Measurements from ENCODE around the gene ZNF562. TPM values are rescaled to one million over a fixed set of nuclear protein-coding genes. Genes with fewer than 3 reads are reported as not detected.
"Not testable (repeated sequence)": the region's sequence is repeated elsewhere in the genome, so short reads cannot be mapped to it uniquely, and the experiment has no call there.

Gene ZNF562
- total RNA-seq, 4 donors from 2014 or later: 22.8 to 30.3 (median 27.2) TPM

DNA sequence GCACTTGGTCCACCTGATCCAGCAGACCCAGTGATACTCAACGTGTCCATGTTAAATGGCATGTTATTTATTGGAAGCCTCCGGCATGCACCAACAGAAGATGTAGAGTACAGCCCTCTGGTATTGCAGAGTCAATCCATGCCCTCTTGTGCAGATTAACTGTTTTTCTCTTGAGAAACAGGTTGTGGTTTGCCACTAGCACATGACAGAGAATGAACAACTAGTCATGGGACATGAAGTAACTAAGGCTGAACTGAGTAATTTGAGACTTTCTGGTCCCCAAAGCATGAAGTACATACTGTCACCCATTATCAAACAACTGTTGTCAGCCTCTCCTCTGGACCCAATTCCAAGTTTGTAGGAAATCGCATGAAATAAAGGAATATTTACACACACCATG lies 3.2 kb downstream of the ZNF562 start:
- H3K4me1 ChIP-seq: peaks cover 12 to 23% (median 13%) of the 10 kb centered on the region in 4 donors
- peaks cover 0 to 22% (median 8%) of the 10 kb centered on the region in 4 donors for H3K36me3 ChIP-seq
- H3K27ac ChIP-seq (replicated peaks in 1 of 4): no peak overlapping the region
- WGBS: 95% methylated on average over 3 of the region's 3 CpGs
- no peak for DNase-seq (ENCODE audit: extremely low spot score)
- H3K27me3 ChIP-seq: no peaks in the 10 kb centered on the region
- H3K9me3 ChIP-seq: peaks cover 4 to 29% (median 20%) of the 10 kb centered on the region in 4 donors
- no peak overlapping the region for H3K4me3 ChIP-seq
- TF ChIP-seq, protein P1, sequence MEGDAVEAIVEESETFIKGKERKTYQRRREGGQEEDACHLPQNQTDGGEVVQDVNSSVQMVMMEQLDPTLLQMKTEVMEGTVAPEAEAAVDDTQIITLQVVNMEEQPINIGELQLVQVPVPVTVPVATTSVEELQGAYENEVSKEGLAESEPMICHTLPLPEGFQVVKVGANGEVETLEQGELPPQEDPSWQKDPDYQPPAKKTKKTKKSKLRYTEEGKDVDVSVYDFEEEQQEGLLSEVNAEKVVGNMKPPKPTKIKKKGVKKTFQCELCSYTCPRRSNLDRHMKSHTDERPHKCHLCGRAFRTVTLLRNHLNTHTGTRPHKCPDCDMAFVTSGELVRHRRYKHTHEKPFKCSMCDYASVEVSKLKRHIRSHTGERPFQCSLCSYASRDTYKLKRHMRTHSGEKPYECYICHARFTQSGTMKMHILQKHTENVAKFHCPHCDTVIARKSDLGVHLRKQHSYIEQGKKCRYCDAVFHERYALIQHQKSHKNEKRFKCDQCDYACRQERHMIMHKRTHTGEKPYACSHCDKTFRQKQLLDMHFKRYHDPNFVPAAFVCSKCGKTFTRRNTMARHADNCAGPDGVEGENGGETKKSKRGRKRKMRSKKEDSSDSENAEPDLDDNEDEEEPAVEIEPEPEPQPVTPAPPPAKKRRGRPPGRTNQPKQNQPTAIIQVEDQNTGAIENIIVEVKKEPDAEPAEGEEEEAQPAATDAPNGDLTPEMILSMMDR (IDR thresholded peaks at IDR 0.05): no peak
- no peak for TF ChIP-seq EP300 (IDR thresholded peaks at IDR 0.05)
- no peak for TF ChIP-seq POLR2A (IDR thresholded peaks at IDR 0.05; ENCODE audit: low read depth)
- TF ChIP-seq POLR2AphosphoS5 (IDR thresholded peaks at IDR 0.05): no peak
- intact Hi-C loops (cut with DNase I): loop anchor here (5.0 kb wide), 2 partner anchors 49 to 96 kb away; partner anchors contain the start of genes ZNF561 and ZNF846

GRCh38 chr19:9668544-9668943 lies 6.4 kb downstream of the ZNF562 start:
- Histone ChIP-seq H3K36me3 (peaks cover 0 to 27% (median 14%) of the 10 kb centered on the region in 4 donors), H3K9me3 (peaks cover 4 to 24% (median 14%) of the 10 kb centered on the region in 4 donors), H3K4me3 (no peak overlapping the region), H3K4me1 (peaks cover 0 to 16% (median 1%) of the 10 kb centered on the region in 4 donors), H3K27ac (replicated peaks in 1 of 4) (no peak overlapping the region), H3K27me3 (no peaks in the 10 kb centered on the region)
- intact Hi-C loops (cut with DNase I): no loop called here
- DNase-seq (ENCODE audit: extremely low spot score): no peak
- no peak for TF ChIP-seq POLR2AphosphoS5 (IDR thresholded peaks at IDR 0.05)
- TF ChIP-seq, protein P1 (IDR thresholded peaks at IDR 0.05): no peak
- no peak for TF ChIP-seq POLR2A (IDR thresholded peaks at IDR 0.05; ENCODE audit: low read depth)
- TF ChIP-seq EP300 (IDR thresholded peaks at IDR 0.05): no peak
- 95% methylated on average over 2 of the region's 2 CpGs for WGBS

DNA sequence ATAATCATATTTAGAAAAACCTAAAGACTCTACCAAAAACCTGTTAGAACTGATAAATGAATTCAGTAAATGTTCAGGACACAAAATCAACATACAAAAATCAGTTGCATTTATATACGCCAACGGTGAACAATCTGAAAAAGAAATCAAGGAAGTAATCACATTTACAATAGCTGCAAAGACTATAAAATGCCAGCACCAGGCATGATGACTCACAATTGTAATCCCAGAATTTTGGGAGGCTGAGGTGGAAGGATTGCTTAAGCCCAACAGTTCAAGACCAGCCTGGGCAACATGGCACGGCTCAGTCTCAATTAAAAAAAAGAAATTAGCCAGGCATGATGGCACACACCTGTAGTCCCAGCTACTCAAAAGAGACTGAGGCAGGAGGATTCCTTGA lies 7.0 kb downstream of the ZNF562 start:
- H3K36me3 ChIP-seq: peaks cover 0 to 27% (median 14%) of the 10 kb centered on the region in 4 donors
- H3K27me3 ChIP-seq: no peaks in the 10 kb centered on the region
- no peak overlapping the region for H3K4me3 ChIP-seq
- no peak overlapping the region for H3K27ac ChIP-seq (replicated peaks in 1 of 4)
- no peak for DNase-seq (ENCODE audit: extremely low spot score)
- intact Hi-C loops (cut with DNase I): no loop called here
- TF ChIP-seq POLR2AphosphoS5 (IDR thresholded peaks at IDR 0.05) (no peak), POLR2A (IDR thresholded peaks at IDR 0.05; ENCODE audit: low read depth) (no peak), EP300 (IDR thresholded peaks at IDR 0.05) (no peak)
- TF ChIP-seq, protein P1 (IDR thresholded peaks at IDR 0.05): no peak
- WGBS: 97% methylated on average over 3 of the region's 3 CpGs
- peaks cover 0 to 17% (median 8%) of the 10 kb centered on the region in 4 donors for H3K9me3 ChIP-seq
- peaks cover 0 to 11% (median 0%) of the 10 kb centered on the region in 4 donors for H3K4me1 ChIP-seq

GRCh38 chr19:9658769-9659168 lies 16.1 kb downstream of the ZNF562 start:
- 90% methylated on average over 2 of the region's 2 CpGs for WGBS
- intact Hi-C loops (cut with DNase I): no loop called here
- Histone ChIP-seq H3K27me3 (no peaks in the 10 kb centered on the region), H3K27ac (replicated peaks in 1 of 4) (no peak overlapping the region), H3K4me1 (peaks cover 0 to 7% (median 2%) of the 10 kb centered on the region in 4 donors), H3K9me3 (peaks cover 0 to 10% (median 3%) of the 10 kb centered on the region in 4 donors), H3K4me3 (no peak overlapping the region), H3K36me3 (peaks cover 36 to 66% (median 54%) of the 10 kb centered on the region in 4 donors)
- no peak for DNase-seq (ENCODE audit: extremely low spot score)
- no peak for TF ChIP-seq POLR2A (IDR thresholded peaks at IDR 0.05; ENCODE audit: low read depth)

DNA sequence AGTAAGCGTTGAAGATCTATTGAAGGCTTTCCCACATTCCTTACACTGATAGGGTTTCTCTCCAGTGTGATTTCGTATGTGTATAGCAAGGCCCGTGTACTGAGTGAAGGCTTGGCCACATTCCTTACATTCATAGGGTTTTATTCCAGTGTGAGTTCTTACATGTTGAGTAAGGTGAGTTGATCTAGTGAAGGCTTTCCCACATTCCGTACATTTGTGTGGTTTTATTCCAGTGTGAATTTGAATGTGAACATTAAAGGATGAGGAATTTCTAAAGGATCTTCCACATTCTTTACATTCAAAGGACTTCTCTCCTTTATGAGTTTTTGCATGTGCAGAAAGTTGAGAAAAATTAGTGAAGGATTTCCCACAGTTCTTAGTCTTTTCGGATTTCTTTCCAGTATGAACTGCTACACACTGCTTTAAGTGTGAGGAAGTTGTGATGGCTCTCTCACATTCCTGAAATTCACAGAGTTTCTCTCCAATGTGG lies 21.8 kb downstream of the ZNF562 start:
- WGBS: 96% methylated on average over 5 of the region's 5 CpGs

DNA sequence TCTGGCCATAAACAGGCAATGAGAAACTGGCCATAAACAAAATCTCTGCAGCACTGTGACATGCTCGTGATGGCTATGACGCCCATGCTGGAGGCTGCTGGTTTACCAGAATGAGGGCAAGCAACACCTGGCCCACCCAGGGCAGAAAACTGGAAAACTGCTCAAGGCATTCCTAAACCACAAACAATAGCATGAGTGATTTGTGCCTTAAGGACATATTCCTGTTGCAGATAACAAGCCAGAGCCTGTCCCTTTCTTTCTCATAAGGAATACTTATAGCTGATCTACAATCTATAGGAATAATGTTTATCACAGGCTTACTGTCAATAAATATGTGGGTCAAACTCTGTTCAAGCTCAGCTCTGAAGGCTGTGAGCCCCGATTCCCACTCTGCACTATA lies 23.4 kb downstream of the ZNF562 start:
- H3K4me1 ChIP-seq; H3K27ac ChIP-seq (replicated peaks in 1 of 4); intact Hi-C loops (cut with DNase I); H3K27me3 ChIP-seq; DNase-seq (ENCODE audit: extremely low spot score); H3K4me3 ChIP-seq: not testable (repeated sequence)
- Histone ChIP-seq H3K9me3 (peaks cover 3 to 26% (median 17%) of the 10 kb centered on the region in 4 donors), H3K36me3 (peaks cover 50 to 94% (median 75%) of the 10 kb centered on the region in 4 donors)
- WGBS: 83% methylated on average over 3 of the region's 3 CpGs

More for the DNA sequence above, 21.8 kb downstream of the ZNF562 start:
- H3K4me1 ChIP-seq; H3K27ac ChIP-seq (replicated peaks in 1 of 4); H3K27me3 ChIP-seq; intact Hi-C loops (cut with DNase I); DNase-seq (ENCODE audit: extremely low spot score); H3K4me3 ChIP-seq: not testable (repeated sequence)
- Histone ChIP-seq H3K36me3 (peaks cover 62 to 98% (median 80%) of the 10 kb centered on the region in 4 donors), H3K9me3 (peaks cover 3 to 26% (median 17%) of the 10 kb centered on the region in 4 donors)
